TTC549 (cell line): Measurements from ENCODE around the gene AP5Z1.
"Not testable (repeated sequence)": the region's sequence is repeated elsewhere in the genome, so short reads cannot be mapped to it uniquely, and the experiment has no call there.

ENCODE experiments used
- FAIRE-seq: peaks from 2 replicates; lab custom pipeline; 2012; peaks lifted over from hg19 to GRCh38; lab: Jason Lieb, UNC

AP5Z1 gene

GRCh38 chr7:4788627-4789189 is 13.3 kb downstream of the AP5Z1 start:
- no peak for FAIRE-seq

GRCh38 chr7:4789194-4790077 is 14.0 kb downstream of the AP5Z1 start:
- FAIRE-seq, result no peak

GRCh38 chr7:4790078-4790465 is 14.6 kb downstream of the AP5Z1 start:
- no peak for FAIRE-seq

- FAIRE-seq, result no peak
Observed at GRCh38 chr7:4790516-4790991, 15.1 kb downstream of the AP5Z1 start.

GRCh38 chr7:4791101-4791737 is 15.8 kb downstream of the AP5Z1 start:
- no peak for FAIRE-seq

GRCh38 chr7:4791738-4792536 is 16.5 kb downstream of the AP5Z1 start:
- no peak for FAIRE-seq

GRCh38 chr7:4792537-4793126 is 17.2 kb downstream of the AP5Z1 start:
- no peak for FAIRE-seq

- not testable (repeated sequence) for FAIRE-seq
Observed at GRCh38 chr7:4793385-4793993, 18.1 kb downstream of the AP5Z1 start.

- FAIRE-seq, result not testable (repeated sequence)
Observed at GRCh38 chr7:4794171-4794570, 18.7 kb downstream of the AP5Z1 start.

- no peak for FAIRE-seq
Observed at GRCh38 chr7:4794591-4795350, 19.3 kb downstream of the AP5Z1 start.

- no peak for FAIRE-seq
Observed at GRCh38 chr7:4796453-4796852, 21.0 kb downstream of the AP5Z1 start.

GRCh38 chr7:4797858-4798705 is 22.7 kb downstream of the AP5Z1 start:
- FAIRE-seq, result no peak

- no peak for FAIRE-seq
Observed at GRCh38 chr7:4798706-4799235, 23.3 kb downstream of the AP5Z1 start.

- FAIRE-seq, result no peak
Observed at GRCh38 chr7:4799508-4800268, 24.3 kb downstream of the AP5Z1 start.

- FAIRE-seq, result no peak
Observed at GRCh38 chr7:4800487-4800886, 25.1 kb downstream of the AP5Z1 start.

GRCh38 chr7:4800926-4801838 is 25.8 kb downstream of the AP5Z1 start:
- no peak for FAIRE-seq

GRCh38 chr7:4801839-4802231 is 26.4 kb downstream of the AP5Z1 start:
- FAIRE-seq, result no peak

GRCh38 chr7:4802577-4802976 is 27.2 kb downstream of the AP5Z1 start:
- not testable (repeated sequence) for FAIRE-seq
